HCT116 (cell line): ENCODE data around the gene PIGP.

Experiments used
- ATF3 ChIP-seq: IDR thresholded peaks from 2 replicates; pipeline ENCODE4 v1.6.1; 2012
- CTCF ChIP-seq, 3 experiments: fragments of 200-600 bp in 1 of 3; sonication (generic) in 1 of 3; IDR thresholded peaks in 2 of 3; conservative IDR thresholded peaks in 1 of 3; 2 replicates each; pipeline ENCODE4 v1.5.1; 2012 to 2017; ENCODE audit warnings: low read depth in 2 of 3, low read length in 2 of 3, antibody characterized with exemption in 1 of 3, borderline replicate concordance in 1 of 3, control low read depth in 1 of 3, mild to moderate bottlenecking in 1 of 3, mixed read lengths in 1 of 3, mixed run types in 1 of 3, moderate library complexity in 1 of 3; ENCODE audit not compliant: insufficient read depth in 1 of 3
- EGR1 ChIP-seq: IDR thresholded peaks from 2 replicates; pipeline ENCODE4 v1.6.1; 2012; ENCODE audit warnings: low read depth
- EZH2 ChIP-seq: fragments of 200-600 bp; sonication (generic); IDR thresholded peaks from 2 replicates; pipeline ENCODE4 v1.6.1; 2017; ENCODE audit warnings: antibody characterized with exemption, mixed run types
- JUND ChIP-seq: IDR thresholded peaks from 2 replicates; pipeline ENCODE4 v1.6.1; 2012
- POLR2A ChIP-seq: IDR thresholded peaks from 2 replicates; pipeline ENCODE4 v1.7.0; 2011; ENCODE audit warnings: borderline replicate concordance; ENCODE audit not compliant: insufficient read depth, insufficient read length; ENCODE audit errors: extremely low read depth
- POLR2AphosphoS5 ChIP-seq: IDR thresholded peaks from 2 replicates; pipeline ENCODE4 v1.6.1; 2011; ENCODE audit warnings: mild to moderate bottlenecking, low read depth, low read length, moderate library complexity
- RAD21 ChIP-seq: IDR thresholded peaks from 2 replicates; pipeline ENCODE4 v1.6.1; 2012; ENCODE audit warnings: low read depth, mild to moderate bottlenecking
- SRF ChIP-seq: IDR thresholded peaks from 2 replicates; pipeline ENCODE4 v1.6.1; 2012; ENCODE audit warnings: low read depth
- TCF7L2 ChIP-seq: IDR thresholded peaks from 2 replicates; pipeline ENCODE4 v1.7.0; 2011; ENCODE audit warnings: borderline replicate concordance, inconsistent platforms; ENCODE audit not compliant: insufficient read depth, insufficient read length; ENCODE audit errors: extremely low read depth
- YY1 ChIP-seq: IDR thresholded peaks from 2 replicates; pipeline ENCODE4 v1.6.1; 2011; ENCODE audit warnings: low read length, low read depth, moderate library complexity, mild to moderate bottlenecking; ENCODE audit not compliant: insufficient replicate concordance; ENCODE audit errors: extremely low read depth
- ZFX ChIP-seq: fragments of 450-650 bp; IDR thresholded peaks from 2 replicates; pipeline ENCODE4 v1.6.1; 2017
- ZNF274 ChIP-seq: fragments of 200-500 bp; sonication (Bioruptor generic); IDR thresholded peaks from 2 replicates; pipeline ENCODE4 v1.6.1; 2014; ENCODE audit warnings: mild to moderate bottlenecking, low read depth, low read length, inconsistent platforms
- TF ChIP-seq, protein P1 (sequence below): IDR thresholded peaks from 2 replicates; pipeline ENCODE4 v1.6.1; 2012; ENCODE audit warnings: low read depth

GRCh38 chr21:37047079-37047478, 25.8 kb downstream of the PIGP start:
- no peak for TF ChIP-seq CTCF (IDR thresholded peaks at IDR 0.05 in 2 of 3, conservative IDR thresholded peaks at IDR 0.05 in 1 of 3; ENCODE audit: borderline replicate concordance in 1 of 3, insufficient read depth in 1 of 3, low read depth in 2 of 3, low read length in 2 of 3)
- no peak for TF ChIP-seq POLR2AphosphoS5
- no peak for TF ChIP-seq ZNF274
- no peak for TF ChIP-seq TCF7L2
- no peak for TF ChIP-seq POLR2A
- TF ChIP-seq, protein P1, sequence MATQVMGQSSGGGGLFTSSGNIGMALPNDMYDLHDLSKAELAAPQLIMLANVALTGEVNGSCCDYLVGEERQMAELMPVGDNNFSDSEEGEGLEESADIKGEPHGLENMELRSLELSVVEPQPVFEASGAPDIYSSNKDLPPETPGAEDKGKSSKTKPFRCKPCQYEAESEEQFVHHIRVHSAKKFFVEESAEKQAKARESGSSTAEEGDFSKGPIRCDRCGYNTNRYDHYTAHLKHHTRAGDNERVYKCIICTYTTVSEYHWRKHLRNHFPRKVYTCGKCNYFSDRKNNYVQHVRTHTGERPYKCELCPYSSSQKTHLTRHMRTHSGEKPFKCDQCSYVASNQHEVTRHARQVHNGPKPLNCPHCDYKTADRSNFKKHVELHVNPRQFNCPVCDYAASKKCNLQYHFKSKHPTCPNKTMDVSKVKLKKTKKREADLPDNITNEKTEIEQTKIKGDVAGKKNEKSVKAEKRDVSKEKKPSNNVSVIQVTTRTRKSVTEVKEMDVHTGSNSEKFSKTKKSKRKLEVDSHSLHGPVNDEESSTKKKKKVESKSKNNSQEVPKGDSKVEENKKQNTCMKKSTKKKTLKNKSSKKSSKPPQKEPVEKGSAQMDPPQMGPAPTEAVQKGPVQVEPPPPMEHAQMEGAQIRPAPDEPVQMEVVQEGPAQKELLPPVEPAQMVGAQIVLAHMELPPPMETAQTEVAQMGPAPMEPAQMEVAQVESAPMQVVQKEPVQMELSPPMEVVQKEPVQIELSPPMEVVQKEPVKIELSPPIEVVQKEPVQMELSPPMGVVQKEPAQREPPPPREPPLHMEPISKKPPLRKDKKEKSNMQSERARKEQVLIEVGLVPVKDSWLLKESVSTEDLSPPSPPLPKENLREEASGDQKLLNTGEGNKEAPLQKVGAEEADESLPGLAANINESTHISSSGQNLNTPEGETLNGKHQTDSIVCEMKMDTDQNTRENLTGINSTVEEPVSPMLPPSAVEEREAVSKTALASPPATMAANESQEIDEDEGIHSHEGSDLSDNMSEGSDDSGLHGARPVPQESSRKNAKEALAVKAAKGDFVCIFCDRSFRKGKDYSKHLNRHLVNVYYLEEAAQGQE = no peak
- TF ChIP-seq SRF = no peak
- TF ChIP-seq EZH2 = no peak
- no peak for TF ChIP-seq RAD21
- TF ChIP-seq JUND = no peak
- TF ChIP-seq ZFX = no peak
- no peak for TF ChIP-seq ATF3
- no peak for TF ChIP-seq YY1
- no peak for TF ChIP-seq EGR1
